ENCODE data around the gene ADGRB2.
A peak's percentile ranks its signal among the peaks of the same experiment; 100 is the strongest.

ADGRB2 gene

DNA sequence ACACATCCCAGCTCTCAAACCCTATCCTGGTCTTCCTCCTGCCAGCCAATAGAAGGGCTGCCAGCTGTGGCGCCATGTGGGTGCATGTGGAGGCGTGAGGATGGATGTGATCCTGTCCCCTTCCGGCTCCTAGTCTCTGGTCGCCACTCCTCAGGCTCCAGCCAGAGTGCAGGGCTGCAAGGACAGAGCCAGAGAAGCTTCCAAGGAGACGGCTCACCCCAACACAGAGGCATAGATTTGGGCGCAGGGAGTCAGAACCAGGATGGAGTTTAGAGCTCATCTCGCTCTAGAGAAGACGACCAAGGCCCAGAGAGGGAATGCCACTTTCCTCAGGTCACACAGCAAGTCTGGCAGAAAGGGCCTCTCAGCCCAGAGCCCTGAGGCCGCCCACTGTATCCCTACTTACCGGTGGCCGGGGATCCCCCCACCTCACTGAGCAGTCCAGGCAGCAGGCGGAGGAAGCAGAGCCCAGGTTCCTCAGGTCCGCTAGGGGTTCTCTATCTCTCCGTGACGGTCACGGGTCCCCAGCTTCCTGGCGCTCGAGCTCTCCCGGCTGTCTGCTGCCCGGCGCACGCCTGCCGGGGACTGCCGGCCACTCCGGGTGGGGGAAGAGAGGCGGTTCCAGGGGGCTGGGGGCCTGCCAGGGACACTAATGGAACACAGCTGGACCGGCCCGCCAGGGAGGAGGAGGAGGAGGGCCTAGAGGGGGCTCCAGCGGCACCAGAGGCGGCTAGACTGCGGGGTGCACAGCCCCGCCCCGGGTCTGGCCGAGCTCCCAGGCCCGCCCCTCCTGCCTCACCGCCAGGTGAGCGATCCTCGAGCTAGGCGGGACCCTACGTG, 60.5 kb downstream of the ADGRB2 start, which contains the start of gene COL16A1:
TSS of gene COL16A1 (minus strand) at position 587 of the 840 bp plus-strand sequence. CDS start 1,824 bp downstream, outside the sequence.
- no peak for DNase-seq (ENCODE audit: low read depth, low spot score)

DNA sequence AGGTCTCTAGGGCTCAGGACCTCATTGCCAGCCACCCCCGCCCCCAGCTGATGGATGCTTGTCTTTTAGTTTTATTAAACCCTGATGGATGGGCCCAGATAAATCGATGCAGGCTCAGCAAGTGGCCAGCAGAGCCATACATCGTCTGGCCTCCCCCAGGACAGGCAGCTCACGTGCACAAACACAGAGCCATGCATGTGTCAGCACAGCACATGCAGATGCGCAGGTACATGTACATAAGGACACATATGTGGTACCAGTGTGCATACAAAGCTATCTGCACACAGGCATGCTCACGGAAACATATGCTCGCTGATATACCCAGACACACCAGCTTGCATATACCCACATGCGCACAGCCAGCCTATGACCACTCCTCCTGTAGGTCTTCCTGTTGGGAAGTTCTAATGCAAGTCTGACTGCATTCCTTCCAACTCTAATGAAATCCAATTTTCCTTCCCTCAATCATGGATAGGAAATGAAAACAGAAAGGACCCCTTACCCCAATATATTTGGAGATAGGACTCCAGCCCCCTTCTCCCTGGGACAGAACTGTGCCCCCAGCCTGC, 61.2 kb downstream of the ADGRB2 start:
- DNase-seq (ENCODE audit: low read depth, low spot score) = no peak

DNA sequence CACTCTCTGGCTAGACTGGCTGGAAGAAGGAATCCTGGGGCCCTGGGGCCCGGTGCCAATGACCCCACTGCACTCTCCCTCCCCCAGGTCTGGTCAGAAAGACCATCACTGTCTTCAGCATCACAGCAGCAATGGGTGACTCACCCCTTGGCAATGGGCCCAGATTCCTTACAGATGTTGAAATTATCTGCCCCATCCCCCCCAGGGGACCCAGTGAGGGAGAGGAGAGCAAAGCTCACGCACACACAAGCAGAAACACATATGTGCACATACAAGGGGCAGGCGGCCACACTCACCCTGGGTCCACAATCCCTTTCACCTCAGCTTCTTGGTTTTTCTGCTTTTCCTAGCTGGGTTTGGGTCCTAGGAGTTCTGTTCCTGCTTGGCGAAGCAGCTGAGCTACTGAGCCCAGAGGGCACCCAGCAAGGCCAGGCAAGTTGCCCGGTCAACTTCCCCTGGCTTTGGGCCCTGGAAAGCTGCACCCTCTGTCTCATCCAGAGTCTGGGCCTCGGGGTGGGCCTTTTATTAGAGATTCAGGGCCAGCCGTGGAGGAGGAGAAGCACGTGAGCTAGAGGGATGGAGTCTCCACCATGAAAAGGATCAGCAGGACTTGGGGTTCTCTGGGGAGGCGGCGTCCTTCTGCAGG, 62.9 kb downstream of the ADGRB2 start:
- DNase-seq (ENCODE audit: low read depth, low spot score) = peak; percentile 97

DNA sequence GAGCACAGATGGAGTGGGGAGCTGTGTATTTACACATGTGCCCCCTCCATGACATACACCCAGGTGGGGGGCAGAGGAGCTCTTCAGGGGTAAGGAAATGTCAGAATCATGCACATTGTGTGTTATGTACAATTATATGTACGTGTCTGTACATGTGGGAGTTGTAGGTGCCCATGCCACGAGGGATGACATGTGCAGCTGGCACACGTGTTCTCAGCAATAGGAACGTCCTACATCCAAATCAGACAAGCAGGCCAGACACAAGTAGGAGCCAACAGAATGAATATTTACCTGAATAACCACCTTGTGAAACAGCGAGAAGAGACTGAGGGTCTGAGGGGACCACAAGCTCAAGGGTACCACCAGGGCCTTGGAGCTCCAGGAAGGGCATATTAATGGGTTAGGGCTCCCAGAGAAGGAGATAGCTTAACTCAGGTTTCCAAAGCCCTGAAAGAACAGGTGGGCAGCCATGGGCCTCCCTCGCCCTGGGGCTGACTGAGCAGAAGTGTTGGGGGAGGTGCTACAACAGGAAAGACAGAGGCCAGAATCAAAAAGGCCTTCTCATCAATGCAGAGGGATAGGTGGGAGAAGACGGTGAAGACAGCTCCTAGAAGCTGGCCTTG, 63.6 kb downstream of the ADGRB2 start:
- DNase-seq (ENCODE audit: low read depth, low spot score) = no peak

DNA sequence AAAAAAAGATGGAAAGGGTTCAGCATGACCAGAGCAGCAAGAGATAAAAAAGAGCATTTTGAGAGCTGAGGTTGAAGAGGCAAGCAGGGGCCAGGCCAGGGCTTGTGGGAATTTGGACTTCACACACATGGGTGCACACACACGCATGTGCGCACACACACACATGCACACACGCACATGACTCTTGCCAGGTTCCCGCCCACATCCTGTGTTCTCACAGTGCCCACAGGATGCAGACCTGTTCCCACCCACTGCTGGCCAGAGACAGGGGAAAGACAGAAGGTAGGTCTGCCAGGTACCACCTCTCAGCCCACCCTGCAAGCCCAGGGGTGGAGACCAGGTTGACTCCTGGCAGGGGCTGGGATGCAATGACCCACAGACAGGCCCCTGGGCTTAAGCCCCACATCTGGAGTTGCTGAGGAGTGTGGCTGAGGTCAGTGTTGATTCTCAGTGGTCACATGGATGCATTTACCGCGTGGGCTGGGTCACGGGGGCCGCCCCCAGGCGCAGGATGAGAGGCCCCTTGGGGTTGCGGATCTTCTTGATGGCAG, 64.7 kb downstream of the ADGRB2 start:
- no peak for DNase-seq (ENCODE audit: low read depth, low spot score)

DNA sequence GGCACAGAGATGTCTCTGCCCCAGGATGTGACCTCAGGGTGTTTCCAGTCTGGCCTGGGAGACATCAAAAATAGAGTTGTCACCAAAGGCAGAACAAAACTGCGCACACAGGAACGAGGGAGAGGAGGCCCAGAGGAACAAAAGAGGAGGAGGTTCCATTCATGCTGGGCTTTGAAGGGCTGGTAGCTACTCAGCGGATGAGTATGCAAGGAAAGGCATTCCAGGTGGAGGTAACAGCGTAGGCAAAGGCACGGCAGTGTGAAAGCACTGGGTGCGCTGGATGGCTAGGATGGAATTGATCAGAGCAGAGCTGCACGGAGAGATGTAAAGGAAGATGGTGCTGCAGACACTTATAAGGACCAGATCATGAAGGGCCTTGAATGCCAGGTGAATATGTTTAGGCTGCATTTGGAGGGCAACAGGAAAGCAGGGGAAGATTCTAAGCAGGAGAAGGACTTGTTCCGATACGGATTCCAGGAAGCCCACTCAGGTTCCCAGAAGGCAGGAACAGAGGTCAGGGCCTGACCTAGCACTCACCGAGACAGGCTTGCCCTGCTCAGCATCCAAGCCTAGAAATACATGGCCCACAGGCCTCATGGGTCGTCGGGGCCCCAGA, 66.7 kb downstream of the ADGRB2 start:
- no peak for DNase-seq (ENCODE audit: low read depth, low spot score)

DNA sequence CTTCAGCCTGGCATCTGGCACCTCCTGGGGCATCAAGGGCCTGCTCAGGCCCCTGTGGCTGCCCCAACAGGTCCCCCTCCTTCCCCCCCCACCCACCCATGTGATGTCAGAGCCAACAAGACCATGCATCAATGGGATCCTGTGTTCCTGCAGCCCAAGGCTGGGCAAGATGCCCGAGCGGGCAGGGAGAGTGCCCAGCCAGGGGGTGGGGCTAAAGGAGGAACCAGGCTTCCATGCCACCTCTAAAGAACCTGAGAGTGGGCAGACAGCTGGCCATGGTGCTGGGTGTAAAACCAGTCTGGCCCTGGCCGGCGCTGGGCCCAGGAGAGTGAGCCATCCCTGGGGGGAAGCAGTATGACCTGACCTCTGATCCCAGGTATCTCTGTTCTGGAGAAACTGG, 67.9 kb downstream of the ADGRB2 start:
- no peak for DNase-seq (ENCODE audit: low read depth, low spot score)

DNA sequence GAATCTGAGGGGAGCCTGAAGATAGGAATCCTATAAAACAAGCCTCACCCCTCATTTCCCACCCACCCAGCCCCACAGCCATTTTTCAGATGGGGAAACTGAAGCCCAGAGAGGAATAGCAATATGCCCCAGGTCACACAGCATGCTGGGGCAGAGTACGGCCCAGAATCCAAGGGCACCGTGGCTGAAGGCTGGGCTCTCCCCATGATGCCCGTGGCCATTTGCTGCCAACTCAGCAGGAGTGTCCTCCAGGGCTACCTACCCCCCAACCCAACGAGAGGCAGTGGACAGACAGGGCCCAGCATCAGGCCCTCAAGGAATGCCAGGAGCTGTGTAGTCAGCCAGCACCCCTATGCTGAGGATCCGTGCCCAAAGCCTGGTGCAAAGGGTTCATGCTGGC, 68.8 kb downstream of the ADGRB2 start:
- DNase-seq (ENCODE audit: low read depth, low spot score) = no peak

DNA sequence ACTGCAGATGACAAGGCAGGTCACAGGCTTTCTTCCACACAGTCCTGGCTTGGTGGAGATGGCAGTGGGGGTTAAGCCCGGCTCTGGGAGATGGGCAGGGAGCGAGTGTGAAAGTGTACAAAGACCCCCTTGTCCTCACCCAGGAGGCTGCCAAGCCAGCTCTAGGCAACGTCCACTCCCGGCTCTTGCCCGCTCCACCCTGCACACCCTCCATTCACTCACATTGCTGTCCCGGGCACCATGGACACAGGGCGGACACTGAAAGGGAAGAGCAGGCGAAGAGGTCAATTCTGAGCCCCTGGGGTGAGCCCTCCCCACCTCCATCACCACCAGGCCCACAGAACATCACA, 69.2 kb downstream of the ADGRB2 start:
- no peak for DNase-seq (ENCODE audit: low read depth, low spot score)

DNA sequence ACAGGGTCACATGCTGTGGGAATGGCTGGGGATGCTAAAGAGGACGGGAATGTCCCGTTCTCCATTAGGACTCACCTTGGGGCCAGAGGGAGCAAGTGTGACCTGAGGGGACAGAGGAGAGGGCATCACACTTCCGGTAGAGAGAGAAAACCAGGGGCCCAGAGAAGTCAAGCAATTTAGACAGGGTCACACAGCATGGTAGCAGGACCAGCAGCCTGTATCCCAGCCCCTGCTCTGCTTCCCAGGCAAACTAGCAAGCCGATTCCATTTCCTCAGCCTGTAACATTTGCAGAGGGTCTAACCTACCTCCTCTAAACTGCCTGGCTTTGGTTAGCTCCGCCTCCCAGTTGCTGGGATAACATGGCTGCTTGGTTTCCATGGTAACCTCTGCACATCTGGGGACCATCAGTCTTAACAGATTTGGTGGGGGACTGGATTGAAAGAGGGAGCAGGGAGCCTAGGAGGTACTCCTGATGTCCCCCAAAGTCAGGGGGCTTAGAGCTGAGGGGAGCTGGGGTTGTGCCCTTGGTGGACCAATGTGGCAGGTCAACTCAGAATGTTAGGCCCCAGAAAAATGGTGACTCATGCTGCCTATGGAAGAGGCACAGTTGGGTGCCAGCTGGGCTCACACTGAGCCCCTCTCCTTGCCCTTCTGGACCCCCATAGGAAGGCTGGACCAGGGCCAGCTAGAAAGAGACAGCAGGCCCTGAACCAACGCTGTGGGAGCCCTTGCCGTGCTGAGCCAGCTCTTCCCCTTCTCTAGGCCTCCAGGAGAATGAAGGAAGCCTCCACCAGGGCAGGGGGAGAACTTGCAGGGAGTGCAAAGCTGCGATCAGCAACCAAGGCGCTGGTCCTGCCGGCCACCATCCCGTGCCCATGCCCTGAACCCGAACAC, 69.8 kb downstream of the ADGRB2 start:
- no peak for DNase-seq (ENCODE audit: low read depth, low spot score)

DNA sequence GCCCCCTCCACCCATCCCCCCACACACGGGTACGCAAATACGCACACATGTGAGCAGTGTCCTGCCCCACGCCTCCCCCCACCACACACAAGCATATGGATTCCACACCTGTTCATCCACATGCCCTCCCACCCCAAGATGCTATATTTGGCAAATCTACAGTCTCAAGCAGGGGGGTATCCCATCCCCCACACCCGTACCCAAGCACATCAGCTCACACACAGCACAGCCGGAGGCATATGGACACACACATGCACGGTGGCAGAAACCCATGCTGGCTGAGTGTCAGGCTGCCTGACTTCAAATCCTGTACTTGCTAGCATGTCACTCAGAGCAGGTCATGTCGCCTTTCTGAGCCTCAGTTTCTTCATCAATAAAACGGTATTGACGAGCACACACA, 70.9 kb downstream of the ADGRB2 start:
- DNase-seq (ENCODE audit: low read depth, low spot score) = no peak

DNA sequence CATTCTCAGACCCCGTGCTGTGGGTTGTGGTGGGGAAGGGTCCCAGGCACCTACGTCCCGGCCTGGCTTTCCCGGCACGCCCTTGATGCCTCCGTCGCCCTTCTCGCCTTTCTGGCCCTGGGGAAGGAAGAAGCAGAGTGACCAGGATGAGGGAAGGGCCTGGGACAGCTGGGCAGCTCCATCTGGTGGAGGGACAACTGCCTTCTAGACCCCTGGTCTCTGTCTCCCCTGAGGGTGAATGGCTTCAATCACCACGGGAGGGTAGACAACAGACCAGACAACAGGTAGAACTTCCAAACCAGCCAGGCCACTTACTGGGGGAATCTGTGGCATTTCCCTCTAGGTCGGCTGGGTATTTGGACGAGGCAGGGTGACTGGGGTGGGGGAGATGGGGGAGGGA, 72.2 kb downstream of the ADGRB2 start:
- DNase-seq (ENCODE audit: low read depth, low spot score) = no peak

DNA sequence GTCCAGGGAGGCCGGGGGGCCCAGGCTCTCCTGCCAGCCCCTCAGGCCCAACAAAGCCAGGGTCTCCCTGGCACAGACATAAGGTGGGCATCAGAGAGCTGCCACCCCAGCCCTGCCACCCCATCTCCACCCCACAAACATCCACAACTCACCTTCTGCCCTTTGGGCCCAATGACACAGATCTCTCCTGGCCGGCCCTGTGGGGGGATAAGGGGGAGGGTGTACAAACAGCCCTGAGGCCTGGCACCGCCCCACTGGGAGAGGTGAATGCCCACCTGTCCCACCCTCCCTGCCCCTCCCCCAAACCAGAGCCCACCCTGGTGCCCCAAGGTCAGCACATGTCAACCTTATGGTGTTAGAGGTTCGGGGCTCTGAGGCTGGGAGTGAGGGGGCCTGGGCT, 72.7 kb downstream of the ADGRB2 start:
- no peak for DNase-seq (ENCODE audit: low read depth, low spot score)

DNA sequence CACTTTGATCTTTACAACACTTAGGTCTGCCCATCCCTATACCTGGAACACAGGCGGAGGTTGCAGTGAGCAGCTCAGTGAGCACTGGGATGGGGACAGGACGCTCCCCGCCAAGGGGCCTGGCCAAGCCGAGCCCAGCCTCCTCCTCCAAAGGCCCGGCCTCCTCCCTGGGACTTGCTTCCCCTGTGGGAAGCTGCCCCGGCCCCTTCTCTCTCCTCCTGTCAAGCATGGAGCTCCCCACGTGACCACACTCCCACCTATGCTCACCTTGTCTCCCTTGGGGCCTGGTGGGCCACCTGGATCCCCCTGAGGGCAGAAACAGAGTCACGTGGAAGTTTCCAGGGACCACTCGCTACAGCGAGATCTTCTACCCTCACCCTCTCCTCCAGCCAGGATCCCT, 73.2 kb downstream of the ADGRB2 start:
- no peak for DNase-seq (ENCODE audit: low read depth, low spot score)

DNA sequence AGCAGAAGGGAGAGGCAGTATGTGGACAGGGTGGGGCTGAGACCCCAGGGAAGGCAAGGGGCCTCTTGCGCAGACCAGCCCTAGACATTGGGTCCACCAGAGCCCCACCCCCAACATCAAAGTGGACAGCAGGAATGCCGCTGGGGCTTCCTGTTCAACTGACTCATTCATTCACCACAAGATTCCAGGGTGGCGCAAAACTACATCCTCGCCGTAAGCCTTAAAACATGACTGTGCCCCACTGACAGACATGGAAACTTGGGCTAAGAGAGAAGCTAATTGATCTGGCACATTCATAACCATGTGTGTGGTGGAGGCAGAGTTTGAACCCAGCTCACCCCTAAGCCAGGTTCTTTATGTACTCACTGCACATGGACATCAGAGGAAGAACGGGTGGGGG, 74.3 kb downstream of the ADGRB2 start:
- DNase-seq (ENCODE audit: low read depth, low spot score) = no peak

DNA sequence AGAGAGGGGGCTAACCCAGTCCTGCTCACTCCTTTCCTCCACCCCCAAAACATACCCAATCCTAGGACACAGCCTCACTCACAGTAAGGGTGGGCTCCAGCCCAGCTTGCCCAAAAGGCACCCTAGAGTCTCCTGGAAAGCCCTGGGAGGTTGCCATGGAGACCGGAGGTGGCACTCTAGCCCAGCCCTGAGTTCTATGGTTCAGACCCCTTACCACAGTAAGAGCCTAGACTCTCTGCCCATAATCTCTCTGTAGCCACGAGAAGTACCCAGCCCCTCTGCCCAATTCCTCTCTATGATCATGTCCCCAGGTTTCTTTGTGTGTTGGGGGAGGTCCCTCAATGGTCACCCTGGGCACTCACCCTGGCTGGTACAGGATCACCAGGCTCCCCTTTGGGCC, 74.8 kb downstream of the ADGRB2 start:
- DNase-seq (ENCODE audit: low read depth, low spot score) = no peak

DNA sequence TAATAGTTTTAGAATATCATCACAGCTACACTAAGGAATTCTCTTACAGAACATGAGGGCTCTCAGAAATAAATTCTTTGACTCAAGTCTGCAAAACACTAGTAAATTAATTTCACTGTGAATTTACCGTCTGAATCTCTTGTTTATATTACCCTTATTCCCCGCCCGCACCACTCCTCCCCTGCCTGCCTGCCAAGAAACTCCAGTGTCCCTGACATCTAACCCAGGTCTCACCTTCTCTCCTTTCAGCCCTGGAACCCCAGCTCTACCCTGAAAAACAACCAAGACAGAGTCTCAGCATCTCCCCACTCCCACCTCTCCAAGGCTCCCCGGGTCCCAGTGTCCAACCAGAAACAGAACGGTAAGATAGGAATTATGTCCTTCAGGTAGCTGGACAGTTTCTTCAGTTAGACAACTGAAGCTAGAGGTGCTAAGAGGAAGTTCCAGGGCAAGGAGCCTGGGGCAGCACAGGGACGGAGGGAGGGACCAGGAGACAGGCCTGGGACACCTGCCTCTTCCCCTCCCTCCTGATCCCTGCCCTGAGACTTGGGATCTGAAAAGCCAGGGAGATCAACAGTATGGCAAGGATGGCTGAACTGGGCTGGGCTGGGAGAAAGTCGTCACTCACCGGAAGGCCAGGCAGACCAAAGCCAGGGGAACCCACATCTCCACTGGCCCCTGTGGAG, 75.8 kb downstream of the ADGRB2 start:
- no peak for DNase-seq (ENCODE audit: low read depth, low spot score)

DNA sequence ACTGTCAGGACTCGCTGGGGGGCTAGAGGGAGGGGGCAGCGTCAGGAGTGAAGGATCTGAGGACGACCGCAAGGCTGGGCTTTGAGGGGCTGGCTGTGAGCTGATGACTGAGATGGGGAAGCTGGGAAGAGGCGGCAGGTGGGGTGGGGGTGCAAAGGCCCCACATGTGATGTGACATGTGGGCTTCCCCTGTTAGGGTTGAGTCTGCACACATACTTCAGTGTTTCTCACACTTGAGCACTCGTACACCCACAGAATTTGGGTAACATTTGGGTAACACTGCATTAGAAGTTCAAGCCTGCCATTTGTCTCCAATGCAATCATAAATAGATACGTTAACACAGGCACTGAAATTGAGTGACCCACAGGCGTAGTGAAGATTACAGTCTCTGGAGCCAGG, 76.5 kb downstream of the ADGRB2 start:
- DNase-seq (ENCODE audit: low read depth, low spot score) = no peak

DNA sequence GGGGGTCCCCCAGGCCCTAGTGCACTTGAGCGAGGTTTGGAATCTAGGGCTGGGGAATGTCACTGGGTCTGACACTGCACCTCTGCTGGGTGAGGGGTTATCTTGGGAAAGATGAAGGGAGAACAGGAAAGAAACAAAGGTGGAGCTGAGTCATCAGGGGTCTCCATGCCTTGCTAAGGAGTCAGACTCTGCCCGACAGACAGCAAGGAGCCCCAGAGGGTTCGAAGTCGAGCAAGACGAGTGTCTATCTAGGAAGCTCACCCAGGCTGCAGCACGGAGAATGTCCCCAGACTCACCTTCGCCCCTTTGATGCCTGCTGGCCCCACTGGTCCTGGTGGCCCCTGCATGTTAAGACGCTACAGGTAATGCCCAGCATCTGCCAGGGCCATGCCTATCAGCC, 78.3 kb downstream of the ADGRB2 start:
- DNase-seq (ENCODE audit: low read depth, low spot score) = no peak

DNA sequence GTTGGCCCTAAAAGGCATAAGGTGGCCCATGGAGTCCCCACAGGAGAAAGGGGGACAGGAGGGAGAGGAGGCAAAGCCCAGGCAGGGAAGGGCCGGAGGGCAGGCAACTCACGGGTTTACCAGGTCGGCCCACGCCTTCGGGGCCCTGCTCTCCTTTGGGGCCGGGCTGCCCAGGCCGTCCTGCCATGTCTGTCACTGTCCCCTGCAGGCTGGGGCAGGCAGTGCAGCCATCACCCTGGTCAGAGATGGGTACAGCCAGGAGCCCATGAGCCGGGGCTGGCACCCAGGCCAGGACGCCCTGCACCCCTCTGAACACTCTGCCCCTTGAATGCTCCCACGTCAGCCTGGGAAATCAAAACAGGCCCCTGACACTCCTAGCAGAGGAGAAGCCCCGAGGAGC, 80.1 kb downstream of the ADGRB2 start:
- no peak for DNase-seq (ENCODE audit: low read depth, low spot score)
